Activated CD4-positive, alpha-beta T cell treated with anti-CD3 and anti-CD28 coated beads for 24 hours (primary cell): ENCODE measurements around the gene ZNF32.

Experiments
- DNase-seq, 2 donors: peaks; one replicate each; pipeline ENCODE4 v3.0.0-alpha.2; 2020; ENCODE audit warnings: low read depth in 2 of 2

The ZNF32 gene, protein sequence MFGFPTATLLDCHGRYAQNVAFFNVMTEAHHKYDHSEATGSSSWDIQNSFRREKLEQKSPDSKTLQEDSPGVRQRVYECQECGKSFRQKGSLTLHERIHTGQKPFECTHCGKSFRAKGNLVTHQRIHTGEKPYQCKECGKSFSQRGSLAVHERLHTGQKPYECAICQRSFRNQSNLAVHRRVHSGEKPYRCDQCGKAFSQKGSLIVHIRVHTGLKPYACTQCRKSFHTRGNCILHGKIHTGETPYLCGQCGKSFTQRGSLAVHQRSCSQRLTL

DNA sequence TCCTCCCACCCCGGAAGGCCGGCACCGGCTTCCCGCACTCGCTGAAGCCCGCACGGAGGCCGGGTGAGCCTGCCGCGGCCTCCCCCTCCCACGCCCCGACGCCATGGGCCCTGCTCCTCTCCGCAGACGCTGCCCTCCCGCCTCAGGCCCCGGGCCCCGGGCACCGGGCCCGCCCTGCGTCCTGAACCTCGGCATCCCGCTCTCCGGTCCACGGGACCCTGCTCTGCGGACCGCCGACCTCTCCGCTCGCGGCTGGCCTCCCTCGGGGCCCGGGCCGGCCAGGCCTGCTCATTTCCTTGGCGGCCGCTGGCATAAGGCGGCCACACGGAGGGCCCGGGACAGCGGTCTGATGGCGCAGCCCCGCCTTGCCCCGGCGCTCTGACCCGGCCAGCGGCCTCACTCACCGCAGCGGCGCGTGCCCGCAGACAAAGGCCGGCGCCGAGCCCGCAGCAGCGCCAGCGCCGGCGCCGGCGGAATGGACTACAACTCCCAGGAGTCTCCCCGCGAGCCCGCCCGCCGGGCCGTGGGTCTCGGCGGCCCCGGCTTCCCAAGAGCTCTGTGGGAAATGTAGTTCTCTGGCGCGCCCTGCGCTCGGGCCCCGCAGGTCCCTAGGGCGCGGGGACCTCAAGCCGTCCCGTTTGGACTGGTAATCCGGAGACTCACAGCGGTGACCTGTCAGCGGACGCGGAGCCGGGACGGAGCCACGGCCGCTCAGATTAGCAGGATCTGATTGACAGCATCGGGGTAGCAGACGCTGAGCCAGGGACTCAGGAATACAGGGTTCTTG lies at the start of gene ZNF32:
ZNF32 (minus strand) TSS at position 484 of the 787 bp plus-strand sequence. CDS start 2,748 bp downstream, outside the sequence.
- peak; percentile 66 to 72 for DNase-seq

DNA sequence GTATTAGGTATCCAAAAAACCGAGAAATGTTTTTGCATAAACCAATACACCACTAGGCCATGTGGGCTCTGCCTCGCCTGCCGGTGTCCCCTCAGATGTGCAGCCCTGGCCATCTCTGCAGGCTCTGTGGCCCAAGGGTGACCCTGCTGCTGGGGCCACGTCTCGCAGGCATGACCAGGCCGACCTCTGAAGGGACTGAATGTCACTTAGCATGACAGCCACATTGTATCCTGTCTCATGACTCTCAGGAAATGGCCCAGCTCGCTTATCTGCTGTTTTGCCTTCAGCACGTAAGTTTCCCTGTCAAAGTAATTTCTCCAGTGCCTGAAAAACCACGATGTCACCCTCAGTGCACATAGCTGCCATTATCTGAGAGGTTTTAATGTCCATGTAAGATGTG lies 49.5 kb upstream of the ZNF32 start:
- no peak for DNase-seq

DNA sequence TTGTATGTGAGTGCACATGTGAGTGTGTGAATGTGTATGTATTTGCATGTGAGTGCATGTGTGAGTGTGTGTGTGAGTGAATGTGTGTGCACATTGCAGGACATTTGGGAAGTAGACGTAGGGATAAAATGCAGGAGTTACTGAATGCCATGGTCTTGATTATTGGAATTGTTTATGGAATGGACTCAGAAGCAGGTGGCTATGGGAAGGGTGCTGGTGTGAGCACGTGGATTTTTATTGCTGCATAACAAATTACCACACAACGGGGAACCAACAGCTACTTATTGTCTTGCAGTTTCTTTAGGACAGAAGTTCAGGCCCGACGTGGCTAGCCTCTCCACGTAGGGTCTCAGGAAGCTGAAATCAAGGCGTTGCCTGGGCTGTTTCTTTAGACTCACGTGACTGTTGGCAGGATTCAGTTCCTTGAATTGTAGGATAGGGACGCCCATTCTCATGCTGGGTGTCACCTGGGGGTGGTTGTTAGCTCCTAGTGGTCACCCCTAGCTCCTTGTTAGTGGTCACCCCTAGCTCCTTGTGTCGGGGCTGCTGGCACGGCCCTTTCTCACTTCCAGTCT lies 48.3 kb upstream of the ZNF32 start:
- no peak for DNase-seq

DNA sequence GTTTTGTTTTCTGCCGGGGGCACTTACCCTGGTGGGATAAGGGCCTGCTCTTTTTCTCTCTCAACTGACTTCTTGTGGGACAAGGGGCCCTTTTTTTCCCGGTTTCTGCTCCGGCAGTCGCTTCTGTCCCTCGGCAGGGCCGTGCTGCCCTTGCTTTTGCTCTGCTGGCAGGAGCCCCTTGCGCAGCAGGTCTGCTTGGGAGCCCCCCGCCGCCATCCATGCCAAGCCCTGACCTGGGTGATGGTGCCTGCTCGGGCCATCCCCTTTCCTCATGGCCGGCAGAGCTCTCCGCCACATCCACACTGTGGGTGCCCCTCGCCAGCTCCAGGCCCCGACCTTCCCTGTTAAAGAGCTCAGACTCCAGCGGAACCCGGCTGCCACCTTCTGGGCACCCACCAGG lies 47.0 kb upstream of the ZNF32 start:
- DNase-seq, result no peak

DNA sequence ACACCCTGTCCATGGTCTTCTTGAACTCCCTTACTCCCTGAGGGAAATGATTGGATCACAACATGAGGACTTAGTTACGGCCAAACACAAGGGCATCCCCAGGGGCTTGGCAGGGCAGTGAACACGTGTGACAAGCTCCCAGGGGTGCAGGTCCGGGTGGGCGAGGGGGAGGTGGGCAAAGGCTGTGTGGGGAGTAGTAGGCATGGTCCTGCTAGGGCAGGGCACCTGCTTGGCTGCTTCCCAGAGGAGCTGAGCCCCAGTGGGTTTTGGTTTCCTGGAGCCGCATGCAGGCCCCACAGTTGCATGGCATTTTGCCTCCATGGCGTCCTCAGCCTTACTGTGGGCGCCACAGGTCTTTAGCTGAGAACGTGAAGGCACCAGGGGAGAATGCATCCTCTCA lies 46.6 kb upstream of the ZNF32 start:
- no peak for DNase-seq

DNA sequence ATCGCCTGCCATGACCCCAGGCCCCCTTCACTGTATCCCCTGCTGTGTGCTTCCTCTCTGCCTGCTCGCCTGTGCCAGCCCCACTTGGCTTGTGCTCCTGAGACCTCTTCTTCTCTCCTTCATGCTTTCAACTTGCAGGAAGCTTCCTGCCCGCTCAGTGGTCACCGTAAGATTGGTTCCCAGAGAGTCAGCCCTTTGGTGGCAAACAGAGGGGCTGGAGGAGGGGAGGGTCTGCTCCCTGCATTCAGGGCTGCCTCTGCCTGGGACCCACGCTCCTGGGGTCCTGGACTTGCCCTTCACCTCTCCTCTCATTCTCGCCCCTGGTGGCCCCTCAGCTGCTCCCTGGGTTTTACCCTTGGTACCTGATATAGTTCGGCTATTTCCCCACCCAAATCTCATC lies 45.8 kb upstream of the ZNF32 start:
- no peak for DNase-seq

DNA sequence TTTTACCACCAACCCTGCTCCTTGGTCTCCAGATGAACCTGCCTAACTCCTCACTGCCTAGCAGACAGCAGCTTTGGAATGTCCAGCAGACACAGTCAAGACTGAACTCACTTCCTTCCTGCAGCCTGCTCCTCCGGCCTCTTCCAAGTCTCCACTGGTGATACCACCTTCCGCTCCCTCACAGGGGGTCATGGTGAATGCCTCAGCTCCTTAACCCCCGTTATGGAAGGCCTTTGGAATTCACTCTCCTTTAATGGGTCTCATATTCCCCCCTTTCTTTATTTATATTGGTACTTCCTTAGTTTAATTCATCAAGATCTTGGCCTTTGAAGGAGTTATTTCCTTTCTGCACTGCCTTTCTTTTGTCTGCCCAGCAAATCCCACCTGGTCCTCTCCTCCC lies 44.9 kb upstream of the ZNF32 start:
- no peak for DNase-seq

DNA sequence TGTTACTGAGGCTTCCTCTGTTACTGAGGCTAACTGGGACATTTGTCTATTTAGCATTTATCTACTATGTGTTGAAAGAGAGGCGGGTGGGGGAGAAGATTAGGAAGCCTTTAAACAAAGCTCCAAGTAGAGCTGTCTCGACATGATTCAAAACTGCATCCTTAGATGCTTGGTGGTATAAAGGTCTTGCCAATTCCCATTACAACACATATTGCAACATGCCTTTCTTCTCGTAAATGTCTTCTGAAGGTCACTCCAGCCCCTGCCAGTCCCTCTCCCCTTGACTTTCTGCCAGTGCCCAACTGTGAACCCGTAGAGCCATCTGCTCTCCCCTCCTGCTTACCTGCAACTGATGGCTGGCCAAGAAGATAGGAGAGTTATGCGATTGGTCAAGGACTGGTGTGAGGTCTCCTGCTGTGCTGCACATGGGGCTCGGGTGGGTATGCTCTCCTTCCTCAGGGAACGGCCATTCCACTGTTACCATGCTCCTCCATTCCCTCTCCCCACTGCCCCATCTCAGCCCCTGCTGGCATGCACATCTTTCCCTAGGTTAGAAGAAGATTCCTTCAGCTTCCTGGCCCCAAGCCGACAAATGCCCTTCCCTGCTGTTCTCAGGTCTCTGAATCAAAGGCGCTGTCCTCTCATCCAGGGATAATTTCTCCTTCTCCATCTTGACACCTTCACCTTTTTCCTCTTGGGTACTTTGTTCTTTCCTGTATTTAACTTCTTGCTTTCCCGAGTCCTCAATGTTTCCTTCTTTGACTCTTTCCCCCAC lies 43.6 kb upstream of the ZNF32 start:
- DNase-seq, result no peak

DNA sequence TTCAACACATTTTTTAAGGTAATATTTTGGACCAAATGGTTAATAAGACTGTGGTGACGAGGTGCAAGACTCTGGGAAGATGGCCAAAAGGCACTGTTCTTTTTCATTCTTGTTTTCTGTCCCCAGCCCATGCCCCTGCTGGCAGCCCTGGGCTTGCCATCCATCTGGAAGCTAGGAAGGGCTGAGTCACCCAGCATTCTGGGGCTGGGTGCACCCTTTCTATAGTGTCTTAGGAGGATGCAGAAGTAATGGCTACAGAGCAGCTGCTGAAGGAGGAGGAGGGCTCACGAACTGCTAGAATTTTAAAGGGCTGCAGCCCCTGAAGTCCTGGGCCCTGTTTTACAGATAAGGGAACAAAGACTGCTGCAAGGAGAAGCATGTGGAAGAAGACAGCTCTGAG lies 42.8 kb upstream of the ZNF32 start:
- DNase-seq, result no peak

DNA sequence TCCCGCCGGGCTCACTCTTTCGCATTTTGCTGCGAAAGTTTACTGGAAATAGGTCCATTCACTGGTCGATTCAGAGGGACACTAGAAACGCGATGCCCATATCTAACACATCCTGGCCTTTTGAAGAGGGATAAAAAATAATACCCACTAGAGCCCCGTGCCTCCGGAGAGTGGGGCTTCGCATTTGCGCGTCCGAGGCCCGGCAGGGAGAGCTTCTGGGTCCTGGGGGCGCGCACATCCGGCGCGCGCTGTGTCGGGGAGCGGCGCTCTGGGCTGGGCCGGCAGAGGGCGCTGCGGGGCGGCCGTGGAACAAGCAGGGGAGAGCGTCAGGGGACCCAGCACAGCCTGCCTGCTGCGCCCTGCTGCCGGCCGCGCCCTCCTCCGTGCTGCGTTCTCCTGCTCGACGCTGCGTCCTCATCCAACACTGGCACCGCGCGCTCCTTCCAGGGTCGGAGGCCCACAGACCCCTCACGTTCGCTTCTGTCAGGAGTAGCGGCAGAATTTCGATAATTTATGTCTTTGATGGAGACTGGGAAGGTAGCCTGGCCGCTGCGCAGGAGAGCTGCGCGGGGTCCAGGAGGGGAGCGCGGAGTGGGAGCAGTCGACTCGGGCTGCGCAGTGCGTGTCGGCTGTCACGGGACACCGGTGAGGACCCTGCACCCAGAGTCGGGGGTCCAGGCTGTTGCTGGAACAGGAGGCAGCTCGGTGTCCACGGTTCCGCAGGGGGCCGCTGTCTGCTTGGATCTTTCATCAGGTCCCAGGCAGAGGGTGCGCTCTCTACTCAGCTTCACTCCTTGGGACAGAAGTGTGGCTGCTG lies 41.5 kb upstream of the ZNF32 start:
- peak; percentile 70 to 77 for DNase-seq

DNA sequence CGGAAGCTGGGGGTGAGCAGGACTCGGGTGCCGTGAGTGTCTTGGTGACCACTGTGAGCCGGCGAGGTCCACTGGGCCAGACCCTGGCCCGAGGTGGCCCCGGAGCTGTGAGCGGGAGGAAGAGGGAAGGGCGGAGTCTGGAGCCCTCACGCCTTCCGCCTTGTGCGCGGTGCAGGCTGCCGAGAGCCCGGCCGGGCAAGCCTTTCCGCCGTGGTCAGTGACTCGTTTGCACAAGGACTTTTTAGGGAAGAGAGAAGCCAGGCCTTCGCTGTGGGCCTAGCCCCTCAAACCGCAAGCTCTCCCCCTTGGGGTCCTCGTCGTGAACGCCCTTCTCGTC lies 40.9 kb upstream of the ZNF32 start:
- peak in 1 of 2 donors; percentile 19 for DNase-seq

DNA sequence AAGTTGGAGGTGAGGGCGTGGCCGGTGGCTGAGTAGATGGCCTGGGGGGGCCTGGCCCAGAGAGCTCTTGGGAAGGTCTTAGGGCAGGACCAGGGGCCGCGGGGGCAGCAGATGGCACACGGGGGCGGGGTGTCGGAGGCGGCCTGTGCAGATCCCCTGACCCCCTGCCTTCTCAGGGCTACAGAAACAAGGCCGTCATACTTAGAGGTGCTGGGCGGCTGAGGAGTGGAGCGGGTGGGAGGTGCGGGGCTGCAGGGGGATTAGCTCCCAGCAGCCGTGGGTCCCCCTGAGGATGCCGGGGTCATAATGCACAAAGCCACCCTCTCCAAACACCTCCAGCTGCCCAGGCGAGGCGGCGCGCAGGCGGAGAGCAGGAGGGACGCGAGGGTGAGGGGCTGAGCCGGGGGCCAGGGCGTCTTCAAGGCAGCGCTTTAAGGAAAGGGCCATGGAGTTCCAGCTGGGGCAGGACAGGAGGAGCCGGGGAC lies 40.4 kb upstream of the ZNF32 start:
- no peak for DNase-seq

DNA sequence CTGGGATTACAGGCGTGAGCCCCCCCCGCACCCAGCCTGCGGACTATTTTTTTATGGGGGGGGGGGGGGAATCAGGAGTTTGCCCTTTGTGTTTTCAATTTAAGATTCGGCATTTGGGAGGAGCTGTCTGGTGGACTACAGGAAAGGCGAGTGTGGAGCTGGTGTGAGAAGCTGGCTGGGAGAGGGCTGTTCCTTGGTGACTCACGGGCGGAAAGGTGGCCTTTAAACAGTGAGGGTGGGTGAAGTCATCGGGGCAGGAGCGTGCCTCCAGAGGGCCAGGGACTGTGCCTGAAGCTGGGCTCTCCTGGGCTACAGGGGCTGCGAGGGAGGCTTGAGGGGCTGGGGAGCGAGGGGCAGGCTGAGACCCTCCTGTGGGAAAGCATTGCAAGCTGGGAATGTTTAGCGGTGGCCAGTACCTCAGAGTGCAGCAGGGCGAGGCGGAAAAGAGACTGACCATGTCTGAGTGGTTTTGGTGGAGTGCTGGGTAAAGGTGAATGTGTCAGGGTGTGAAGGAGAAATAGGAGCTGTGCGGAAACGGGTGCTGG lies 39.7 kb upstream of the ZNF32 start:
- no peak for DNase-seq

DNA sequence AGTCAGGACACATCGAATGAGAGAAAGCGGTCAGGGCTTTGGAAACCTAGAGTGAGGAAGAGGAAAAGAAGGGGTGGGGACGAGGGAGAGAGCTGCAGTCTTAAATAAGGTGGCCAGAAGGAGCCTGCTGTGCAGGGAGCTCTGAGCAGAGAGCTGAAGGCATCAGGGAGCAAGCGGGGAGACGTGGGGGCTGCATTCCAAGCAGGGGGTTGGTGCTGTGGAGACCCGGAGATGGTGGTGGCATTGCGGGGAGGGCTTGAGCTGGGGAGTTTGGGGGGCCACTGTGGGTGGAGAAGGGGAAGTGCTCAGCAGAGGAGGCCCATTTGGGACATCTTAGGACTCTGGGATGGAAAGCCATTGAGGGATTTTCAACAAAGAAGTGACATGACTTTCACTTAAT lies 38.7 kb upstream of the ZNF32 start:
- DNase-seq, result no peak

DNA sequence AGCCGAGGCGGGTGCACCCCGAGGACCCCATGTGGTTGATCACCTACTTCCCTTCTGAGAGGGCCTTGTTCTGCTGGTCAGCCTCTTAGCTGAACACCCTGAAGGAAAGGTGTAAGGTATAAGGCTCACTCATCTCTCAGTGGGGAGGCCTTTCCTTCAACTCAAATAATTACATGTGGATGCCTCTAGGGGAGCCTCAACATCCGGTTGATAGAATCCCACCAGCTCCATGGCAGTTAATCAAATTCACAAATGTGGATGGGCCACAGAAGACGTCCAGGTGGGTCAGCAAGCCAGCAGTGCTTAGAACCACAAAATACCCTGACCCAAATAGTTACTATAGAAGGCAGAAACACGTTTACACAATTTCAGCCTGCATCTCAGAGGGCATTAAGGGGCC lies 37.7 kb upstream of the ZNF32 start:
- DNase-seq, result no peak

DNA sequence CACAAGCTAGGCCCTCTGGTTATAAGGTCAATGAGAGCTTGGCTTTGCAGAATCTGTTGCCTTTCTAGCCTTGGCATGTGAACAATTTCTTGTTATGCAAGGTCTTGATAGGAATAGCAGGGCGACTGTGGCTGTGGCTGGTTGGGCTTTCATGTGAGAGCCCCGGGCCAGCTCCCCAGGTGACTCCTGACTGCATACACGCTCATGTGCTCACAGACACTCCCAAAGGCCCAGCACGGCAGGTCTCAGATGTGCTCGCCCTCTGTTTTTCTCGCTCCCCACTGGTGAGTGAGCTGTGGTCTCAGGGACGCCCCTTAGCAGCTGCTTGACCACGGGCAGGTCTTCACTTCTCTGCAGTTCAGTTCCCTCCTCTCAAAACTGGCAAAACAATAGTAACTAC lies 37.1 kb upstream of the ZNF32 start:
- DNase-seq, result no peak

DNA sequence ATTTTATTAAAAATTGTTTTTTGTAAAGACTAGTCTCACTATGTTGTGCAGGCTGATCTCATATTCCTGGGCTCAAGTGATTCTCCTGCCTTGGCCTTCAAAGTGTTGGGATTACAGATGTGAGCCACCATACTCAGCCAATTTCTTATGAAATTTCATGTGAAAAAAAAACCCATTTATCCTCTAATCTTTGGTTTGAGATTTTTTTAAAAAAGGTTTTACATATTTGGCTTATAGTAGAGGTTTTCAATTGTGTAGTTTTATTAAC lies 35.5 kb upstream of the ZNF32 start:
- DNase-seq, result no peak

DNA sequence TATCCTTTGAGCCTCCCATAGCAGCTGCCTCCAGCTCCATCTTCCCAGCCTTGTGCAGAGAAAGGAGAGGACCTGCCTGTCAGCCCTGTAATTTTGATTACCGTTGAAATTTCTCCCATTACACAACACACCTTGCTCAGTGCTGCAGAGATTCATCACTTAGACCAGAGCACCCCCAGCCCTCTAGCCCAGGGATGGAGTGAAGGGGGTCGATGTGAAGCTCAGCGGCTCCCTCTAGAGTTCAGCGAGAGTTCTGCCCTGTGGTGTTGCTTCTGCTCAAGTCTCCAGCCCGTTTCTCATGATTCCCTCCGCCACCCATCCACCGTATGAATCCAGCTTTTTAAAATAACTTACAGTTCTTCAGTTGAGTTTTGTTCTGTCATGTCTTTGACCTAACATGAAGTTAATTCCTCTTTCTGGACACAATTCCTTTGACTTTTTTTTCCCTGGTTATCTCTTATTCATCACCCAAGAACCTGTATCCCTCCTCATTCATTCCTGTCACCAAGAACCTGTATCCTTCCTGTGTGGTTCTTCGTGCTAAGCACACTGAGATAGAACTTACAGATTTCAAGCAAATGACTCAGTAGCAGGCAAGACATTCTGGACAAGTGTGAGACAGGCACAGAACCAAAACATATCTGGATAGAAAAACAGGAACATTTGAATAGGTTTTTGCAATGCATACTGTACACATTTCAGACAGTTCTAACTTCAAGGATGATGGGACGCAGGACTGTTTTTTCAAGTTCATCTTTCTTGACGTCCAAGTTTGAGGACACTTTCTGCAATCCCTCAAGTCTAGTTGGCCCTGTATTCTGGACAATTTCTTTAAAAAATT lies 35.0 kb upstream of the ZNF32 start:
- no peak for DNase-seq

DNA sequence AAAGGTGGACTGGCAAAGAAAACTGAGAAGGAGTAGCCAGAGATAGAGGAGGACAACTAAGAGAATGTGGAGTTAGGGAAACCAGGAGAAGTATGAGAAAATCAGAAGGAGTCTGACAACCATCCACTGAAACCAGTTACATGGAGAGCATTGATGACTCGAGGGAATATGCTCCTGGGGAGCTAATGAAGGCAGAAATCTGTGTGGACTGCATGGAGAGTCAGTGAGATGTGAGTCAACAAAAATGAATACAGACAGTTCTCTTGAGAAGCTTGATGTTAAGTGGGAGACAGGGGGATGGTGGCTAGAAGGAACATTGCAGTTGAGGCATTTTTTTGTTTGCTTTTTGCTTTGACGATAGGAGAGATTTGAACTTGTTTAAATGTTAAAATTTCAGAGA lies 34.3 kb upstream of the ZNF32 start:
- no peak for DNase-seq

DNA sequence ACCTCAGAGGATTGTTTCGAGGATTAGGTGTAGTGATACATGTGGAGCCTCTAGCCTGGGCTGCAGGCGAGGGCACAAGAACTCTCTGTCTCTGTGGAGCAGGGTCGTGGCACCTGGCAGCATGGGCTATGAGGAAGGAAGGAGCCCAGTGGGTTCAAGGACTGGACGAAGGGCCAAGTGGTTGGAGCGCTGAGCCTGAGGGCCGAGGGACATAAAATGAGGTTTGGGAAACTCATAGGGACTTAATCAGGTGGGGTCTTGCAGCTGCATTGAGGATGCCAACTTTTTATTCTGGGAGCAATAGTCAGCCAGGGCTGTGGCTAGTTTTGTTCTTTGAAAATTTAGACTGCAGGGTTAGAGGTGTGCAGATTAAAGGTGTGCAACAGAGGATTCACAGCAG lies 33.0 kb upstream of the ZNF32 start:
- DNase-seq, result no peak

DNA sequence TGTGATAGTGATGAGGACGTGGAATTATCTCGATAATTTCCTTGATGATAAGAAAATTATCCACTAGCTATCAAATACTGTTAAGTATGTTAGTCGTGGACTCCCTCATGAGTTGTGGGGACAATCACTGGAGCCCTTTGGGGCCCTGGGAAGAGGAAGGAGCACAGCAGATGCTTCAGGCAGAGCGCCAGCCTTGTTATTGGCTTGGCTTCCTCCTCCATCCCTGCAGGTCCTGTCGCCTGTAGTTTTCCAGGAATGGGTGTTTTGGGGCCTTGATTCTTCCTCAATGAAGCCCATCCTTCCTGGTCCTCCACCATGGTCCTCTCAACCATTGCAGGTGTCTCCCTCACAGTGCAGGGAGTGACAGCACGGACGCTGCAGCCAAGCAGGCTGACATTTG lies 32.5 kb upstream of the ZNF32 start:
- no peak for DNase-seq
